T follicular helper cell (primary cell): ENCODE results near the gene C6orf132.
"Not testable (repeated sequence)": the region's sequence is repeated elsewhere in the genome, so short reads cannot be mapped to it uniquely, and the experiment has no call there.

Experiments used
- DNase-seq: peaks from one replicate; pipeline ENCODE4 v3.0.0-alpha.2; 2020; ENCODE audit warnings: low read depth
- total RNA-seq, 2 experiments: gene quantifications; one replicate each; lab custom pipeline; 2026; lab: John Stamatoyannopoulos, UW

The C6orf132 gene, protein sequence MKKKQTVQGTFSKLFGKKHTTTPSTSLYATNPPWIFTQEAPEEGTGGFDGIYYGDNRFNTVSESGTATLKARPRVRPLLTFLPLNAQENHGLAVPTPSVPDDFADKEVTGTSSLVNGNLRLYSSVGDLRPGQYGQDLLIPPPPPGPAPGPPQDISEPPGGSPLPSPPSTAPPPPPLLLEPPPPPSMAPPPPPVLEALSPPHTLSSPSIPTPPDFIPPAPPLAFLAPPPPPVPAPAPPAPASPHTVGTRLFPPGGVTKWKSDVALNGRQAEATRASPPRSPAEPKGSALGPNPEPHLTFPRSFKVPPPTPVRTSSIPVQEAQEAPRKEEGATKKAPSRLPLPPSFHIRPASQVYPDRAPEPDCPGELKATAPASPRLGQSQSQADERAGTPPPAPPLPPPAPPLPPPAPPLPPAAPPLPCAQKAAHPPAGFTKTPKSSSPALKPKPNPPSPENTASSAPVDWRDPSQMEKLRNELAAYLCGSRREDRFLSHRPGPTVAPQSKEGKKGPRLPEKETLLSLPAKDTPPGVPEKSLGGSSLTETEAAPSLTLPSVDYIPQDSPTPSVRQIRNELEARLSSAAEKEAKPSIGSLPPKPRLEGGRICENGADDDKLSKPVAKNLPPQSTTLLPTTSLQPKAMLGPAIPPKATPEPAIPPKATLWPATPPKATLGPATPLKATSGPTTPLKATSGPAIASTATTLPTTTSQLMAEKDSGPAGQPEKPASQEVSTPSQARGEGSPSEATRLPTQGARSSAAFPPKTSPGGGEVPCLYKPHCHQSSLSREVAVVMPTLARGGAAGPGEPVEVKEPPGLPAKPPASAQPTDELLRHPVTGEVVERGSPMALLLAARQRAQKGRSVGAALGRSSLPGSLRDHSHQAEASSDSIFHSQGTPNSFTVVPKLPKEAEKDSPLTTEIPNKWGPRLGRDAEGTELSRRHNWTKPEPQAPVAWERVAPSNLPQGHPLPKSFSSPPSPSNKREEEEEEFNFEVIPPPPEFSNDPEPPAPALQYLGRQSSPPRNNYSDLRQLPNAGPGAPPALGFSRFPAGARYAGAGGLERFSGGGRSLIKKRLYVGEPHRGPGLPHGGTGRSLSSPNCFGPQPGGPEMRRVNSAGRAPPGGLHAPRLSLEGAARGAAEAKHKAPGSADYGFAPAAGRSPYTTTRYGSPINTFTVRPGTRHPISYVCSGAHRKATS
- 0.30 to 0.83 reads per million in 2 experiments for total RNA-seq

DNA sequence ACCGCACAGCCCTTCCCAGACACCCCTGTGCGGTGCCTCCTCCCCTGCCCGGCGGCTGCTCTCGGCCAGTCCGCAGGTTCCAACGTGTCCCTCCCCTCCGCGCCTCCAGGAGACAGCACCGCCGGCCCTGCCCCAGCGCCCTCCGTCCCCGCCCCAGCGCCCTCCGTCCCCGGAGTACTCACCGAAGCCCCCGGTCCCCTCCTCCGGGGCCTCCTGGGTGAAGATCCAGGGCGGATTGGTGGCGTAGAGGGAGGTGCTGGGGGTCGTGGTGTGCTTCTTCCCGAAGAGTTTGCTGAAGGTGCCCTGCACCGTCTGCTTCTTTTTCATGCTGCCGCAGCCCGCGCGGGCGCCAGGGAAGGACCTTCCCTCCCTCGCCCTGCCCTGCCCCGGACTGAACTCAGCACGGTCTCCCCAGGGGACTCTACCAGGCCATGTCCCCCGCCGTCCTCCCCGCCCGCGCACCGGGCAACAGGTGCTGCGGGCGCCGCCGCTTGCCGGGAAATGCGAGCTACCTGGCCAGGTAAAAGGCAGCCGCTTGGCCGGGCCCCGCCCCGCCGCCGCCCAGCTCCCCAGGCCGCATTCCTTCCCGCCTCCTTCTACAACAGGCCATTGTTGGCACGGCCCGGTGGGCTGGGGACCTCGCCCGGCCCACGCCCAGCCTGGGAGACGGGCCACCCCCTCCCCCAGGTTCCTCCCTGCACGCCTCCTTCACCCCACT lies at the start of gene C6orf132:
C6orf132 (minus strand) TSS at position 503 of the 718 bp plus-strand sequence; CDS start at position 327, 176 bp downstream.
- no peak for DNase-seq

- no peak for DNase-seq
Observed at GRCh38 chr6:42190554-42191183, 48.2 kb upstream of the C6orf132 start.

DNA sequence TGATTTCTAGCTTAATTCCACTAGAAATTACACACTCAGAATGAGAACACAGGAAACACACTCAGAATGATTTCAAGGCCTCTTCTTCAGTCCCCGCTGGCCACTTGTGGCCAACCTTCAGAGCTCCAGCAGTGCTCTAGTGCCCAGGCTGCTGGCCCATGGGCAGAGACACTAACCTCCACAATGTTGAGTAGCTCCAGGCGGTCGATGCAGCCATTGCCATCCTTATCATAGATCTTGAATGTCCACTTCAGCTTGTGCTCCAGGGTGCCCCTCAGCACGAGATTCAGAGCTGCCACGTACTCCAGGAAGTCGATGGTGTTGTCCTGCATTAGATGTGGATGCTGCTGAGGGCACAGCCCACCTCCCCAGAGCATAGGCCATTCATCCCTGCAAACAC lies 46.0 kb upstream of the C6orf132 start:
- no peak for DNase-seq

- DNase-seq = no peak
Observed at GRCh38 chr6:42185597-42185996, 43.2 kb upstream of the C6orf132 start.

GRCh38 chr6:42184475-42184874 lies 42.1 kb upstream of the C6orf132 start:
- no peak for DNase-seq

- no peak for DNase-seq
Observed at GRCh38 chr6:42182101-42182500, 39.7 kb upstream of the C6orf132 start.

- no peak for DNase-seq
Observed at GRCh38 chr6:42179945-42180313, 37.5 kb upstream of the C6orf132 start.

DNA sequence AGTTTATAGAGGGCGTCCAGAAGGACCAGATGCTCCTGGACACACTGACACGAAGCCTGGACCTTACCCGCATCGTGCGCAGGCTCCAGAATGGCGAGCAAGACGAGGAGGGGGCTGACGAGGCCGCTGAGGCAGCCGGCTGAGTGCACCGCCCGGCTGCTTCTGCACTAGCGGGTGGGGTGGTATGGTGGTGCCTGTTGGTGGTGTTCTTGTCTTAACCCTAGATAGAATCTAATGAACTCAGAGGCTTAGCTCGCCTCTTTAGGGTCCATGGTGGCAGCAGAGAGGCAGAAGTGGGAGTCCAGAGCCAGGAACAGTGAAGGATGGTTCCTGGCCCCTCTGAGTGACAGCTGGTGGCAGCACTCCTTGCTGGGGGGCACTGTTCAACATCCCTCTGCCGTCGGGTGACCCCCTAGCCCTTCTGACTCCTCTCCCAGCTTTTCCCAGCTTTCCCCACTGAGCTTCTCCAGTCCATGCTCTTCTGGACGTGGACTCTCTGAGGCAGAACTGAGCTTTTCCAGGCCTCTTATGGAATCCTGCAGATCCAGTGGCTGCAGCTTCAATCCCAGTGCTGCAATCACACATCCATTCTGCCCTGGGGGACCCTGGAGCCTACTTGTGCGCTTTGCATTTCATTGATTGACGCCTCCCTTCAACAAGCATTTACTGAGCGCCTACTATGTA lies 37.0 kb upstream of the C6orf132 start:
- no peak for DNase-seq

DNA sequence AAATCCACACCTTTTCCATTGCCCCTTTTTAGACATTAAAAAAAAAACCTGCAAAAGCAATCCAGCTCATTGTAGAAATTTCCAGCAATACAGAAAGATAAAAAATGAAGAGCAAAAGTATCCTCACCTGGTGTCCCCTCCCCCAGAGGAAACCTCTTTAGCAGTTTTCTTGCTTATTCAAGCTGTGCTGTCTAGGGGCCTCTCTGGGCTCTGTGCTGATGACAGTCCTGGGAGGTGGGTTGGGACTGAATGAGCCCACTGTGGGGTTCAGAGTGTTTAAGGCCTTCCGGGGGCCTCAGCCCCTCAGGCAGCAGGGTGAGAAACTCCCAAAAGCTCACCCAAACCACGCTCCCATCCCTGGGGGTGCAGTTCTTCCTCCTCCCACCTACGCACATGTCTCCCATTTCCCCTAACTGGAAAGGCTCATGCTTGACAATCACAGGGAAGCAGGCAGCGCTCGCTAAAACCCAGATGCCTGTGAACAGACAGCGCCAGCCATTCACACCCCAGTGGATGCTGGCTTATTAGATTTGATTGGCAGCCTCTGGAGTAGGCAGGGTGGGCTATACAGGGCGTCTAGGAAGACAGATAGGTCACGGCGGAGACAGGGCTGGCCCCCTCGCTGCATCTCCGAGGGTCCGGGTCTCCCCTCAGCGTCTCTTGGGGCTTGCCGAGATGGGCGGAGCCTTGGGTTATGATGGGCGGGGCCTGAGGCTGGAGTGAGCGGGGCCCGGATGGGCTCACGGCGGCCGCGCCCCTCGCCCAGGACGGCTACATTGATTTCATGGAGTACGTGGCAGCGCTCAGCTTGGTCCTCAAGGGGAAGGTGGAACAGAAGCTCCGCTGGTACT lies 35.3 kb upstream of the C6orf132 start:
- no peak for DNase-seq

DNA sequence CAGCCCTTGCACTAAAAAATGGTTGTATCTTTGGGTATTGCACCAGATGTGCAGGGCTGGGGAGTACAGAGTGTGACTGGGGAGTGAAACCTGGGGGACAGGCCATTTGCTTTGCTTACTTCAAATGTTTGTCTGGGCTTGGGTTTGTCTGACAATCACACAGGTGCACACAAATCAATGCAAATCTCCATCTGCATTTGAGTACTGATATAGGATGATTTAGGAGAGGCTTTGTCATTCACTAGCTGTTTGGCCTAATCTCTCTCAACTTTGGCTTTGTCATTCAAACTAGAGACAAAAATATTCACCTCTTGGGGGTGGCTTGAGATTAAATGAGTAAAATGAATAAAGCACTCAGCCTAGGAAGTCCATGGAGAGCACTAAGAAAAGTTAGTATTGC lies 34.6 kb upstream of the C6orf132 start:
- no peak for DNase-seq

DNA sequence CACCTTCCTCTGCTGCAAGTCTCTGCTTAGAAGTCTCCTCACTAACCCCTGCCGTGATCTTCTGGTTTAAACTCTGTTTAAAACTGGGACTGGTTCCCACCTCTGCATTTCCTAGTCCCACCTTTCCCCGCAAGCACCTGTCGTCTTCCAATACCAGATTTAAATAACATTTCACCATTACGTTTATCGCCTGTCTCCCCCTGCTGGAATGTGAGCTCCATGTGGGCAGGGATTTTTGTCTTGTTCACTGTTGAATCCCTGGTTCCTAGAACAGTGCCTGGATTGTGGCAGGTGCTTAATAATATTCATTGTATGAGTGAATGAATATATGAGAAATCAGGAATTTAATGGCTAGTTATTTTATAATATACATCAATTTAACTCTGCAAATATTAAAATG lies 33.4 kb upstream of the C6orf132 start:
- DNase-seq = no peak

DNA sequence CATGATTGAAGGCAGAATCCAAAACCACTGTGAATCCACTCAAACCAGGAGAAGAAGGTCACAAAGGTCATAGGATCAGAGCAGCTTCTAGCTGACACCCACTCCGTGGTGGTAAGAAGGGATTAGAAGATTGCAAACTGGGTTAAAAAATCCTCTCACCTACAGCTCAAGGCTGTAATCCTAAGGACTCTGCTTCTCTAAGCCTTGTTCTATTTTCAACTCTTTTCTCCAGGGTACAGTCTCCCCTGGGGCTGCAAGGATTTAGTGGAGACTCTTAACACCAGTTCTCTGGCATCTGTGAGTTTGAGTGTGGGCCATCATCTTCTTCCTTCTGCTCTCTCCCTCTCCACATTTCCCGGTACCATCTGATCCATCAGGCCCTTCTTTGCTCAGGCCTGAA lies 30.7 kb upstream of the C6orf132 start, which contains the start of gene GUCA1A:
GUCA1A (plus strand) TSS at position 264 of the 400 bp plus-strand sequence. CDS start 250 bp downstream, outside the sequence.
- no peak for DNase-seq

DNA sequence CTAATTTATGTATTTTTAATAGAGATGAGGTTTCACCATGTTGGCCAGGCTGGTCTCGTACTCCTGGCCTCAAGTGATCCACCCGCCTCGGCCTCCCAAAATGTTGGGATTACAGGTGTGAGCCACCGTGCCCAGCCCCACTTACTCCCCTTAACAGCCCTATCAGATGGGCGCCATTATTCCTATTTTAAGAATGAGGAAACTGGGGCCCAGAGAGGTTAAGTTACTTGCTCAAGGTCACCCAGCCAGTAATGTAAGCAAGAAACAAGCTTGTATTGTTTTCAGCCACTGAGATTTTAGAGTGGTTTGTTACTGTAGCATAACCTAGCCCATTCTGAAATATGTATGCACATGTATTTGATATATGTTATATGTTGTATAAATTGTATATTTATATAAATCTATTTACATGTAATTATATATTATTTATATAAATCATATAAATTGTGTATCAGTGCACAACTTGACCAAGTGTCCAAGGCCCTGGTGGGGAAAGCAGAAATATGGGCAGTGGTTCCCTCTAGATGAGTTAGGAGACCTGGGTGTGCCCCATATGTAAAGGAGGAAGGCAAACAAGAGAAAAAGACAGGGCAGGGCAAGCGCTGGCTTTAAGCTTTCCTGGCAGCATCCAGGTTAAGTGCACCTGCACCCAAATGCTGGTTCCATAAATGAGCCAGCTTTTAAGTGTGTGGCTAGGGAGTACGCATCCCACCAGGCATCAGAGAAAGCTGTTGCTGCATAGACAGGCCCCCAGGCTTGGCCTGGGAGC lies 29.6 kb upstream of the C6orf132 start:
- no peak for DNase-seq

- DNase-seq = not testable (repeated sequence)
Observed at GRCh38 chr6:42169780-42170179, 27.4 kb upstream of the C6orf132 start.

DNA sequence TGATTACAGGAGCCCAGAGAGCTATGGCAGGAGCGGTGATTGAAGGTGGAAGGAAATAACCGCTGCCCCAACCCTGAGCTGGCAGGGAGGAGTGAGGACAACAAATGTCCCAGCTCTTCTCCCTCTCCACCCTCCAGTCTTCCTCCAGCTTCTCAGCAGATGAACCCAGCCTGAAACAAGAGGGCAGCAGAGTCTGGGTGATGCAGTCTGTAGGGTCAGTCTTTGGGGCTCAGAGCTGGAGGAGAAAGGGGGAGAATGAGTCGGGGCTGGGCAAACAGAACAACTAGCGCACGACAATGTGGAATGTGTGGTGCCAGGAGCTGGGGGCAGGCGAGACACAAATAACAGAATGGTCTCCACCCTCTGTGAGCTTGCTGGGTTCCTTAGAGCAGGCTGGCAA lies 26.2 kb upstream of the C6orf132 start:
- no peak for DNase-seq

GRCh38 chr6:42166444-42167141 lies 24.2 kb upstream of the C6orf132 start:
- DNase-seq = peak; percentile 64

GRCh38 chr6:42165016-42165415 lies 22.6 kb upstream of the C6orf132 start:
- no peak for DNase-seq

- no peak for DNase-seq
Observed at GRCh38 chr6:42163981-42164380, 21.6 kb upstream of the C6orf132 start.
